ENCODE results near the gene ISX. TPM values are rescaled to one million over a fixed set of nuclear protein-coding genes. Genes with fewer than 3 reads are reported as not detected.

The ISX gene
- total and polyA plus RNA-seq, 2 donors (not counting 1 experiment from before 2014, with no cell fraction given) = not detected

- no peak for DNase-seq (ENCODE audit: low read depth in 2 of 2)
- Histone ChIP-seq H3K36me3 (ENCODE audit: control insufficient read depth, insufficient read depth, low read length) (no peaks in the 10 kb centered on the region), H4K20me1 (ENCODE audit: control insufficient read depth, extremely low read depth, insufficient read depth, low read length) (no peaks in the 10 kb centered on the region), H3K27me3 (ENCODE audit: control insufficient read depth, insufficient read depth, low read length) (no peaks in the 10 kb centered on the region), H3K4me3 (replicated peaks in 1 of 4; ENCODE audit: control extremely low read depth in 1 of 4, insufficient read depth in 1 of 4, low read depth in 3 of 4, low read length in 4 of 4) (no peak overlapping the region), H3K4me2 (ENCODE audit: extremely low read depth, insufficient read depth, low read length) (no peak overlapping the region), H3K4me1 (ENCODE audit: control insufficient read depth, extremely low read depth, insufficient read depth, low read length) (no peaks in the 10 kb centered on the region), H3K9me3 (ENCODE audit: control insufficient read depth, insufficient read depth, low read depth, low read length) (no peaks in the 10 kb centered on the region), H2AFZ (ENCODE audit: low read length) (no peak overlapping the region), H3K79me2 (ENCODE audit: control insufficient read depth, insufficient read depth, low read length) (no peaks in the 10 kb centered on the region), H3K9ac (ENCODE audit: insufficient read depth, low read length) (no peak overlapping the region), H3K27ac (ENCODE audit: insufficient read depth, low read length) (no peak overlapping the region)
- TF ChIP-seq CTCF (conservative IDR thresholded peaks at IDR 0.05 in 1 of 2, IDR thresholded peaks at IDR 0.05 in 1 of 2; ENCODE audit: low read depth in 1 of 2, low read length in 2 of 2) (no peak), EZH2 (IDR thresholded peaks at IDR 0.05; ENCODE audit: low read length, missing control alignments) (no peak)
Observed at GRCh38 chr22:35103761-35104160, 37.8 kb downstream of the ISX start.

GRCh38 chr22:35104491-35104890 lies 38.5 kb downstream of the ISX start:
- no peak overlapping the region for H2AFZ ChIP-seq (ENCODE audit: low read length)
- no peak overlapping the region for H3K9ac ChIP-seq (ENCODE audit: insufficient read depth, low read length)
- DNase-seq (ENCODE audit: low read depth in 2 of 2) = no peak
- no peaks in the 10 kb centered on the region for H4K20me1 ChIP-seq (ENCODE audit: control insufficient read depth, extremely low read depth, insufficient read depth, low read length)
- no peaks in the 10 kb centered on the region for H3K79me2 ChIP-seq (ENCODE audit: control insufficient read depth, insufficient read depth, low read length)
- H3K4me3 ChIP-seq (replicated peaks in 1 of 4; ENCODE audit: control extremely low read depth in 1 of 4, insufficient read depth in 1 of 4, low read depth in 3 of 4, low read length in 4 of 4) = no peak overlapping the region
- no peaks in the 10 kb centered on the region for H3K36me3 ChIP-seq (ENCODE audit: control insufficient read depth, insufficient read depth, low read length)
- no peak for TF ChIP-seq CTCF (conservative IDR thresholded peaks at IDR 0.05 in 1 of 2, IDR thresholded peaks at IDR 0.05 in 1 of 2; ENCODE audit: low read depth in 1 of 2, low read length in 2 of 2)
- no peak for TF ChIP-seq EZH2 (IDR thresholded peaks at IDR 0.05; ENCODE audit: low read length, missing control alignments)
- no peaks in the 10 kb centered on the region for H3K4me1 ChIP-seq (ENCODE audit: control insufficient read depth, extremely low read depth, insufficient read depth, low read length)
- no peak overlapping the region for H3K4me2 ChIP-seq (ENCODE audit: extremely low read depth, insufficient read depth, low read length)
- no peaks in the 10 kb centered on the region for H3K9me3 ChIP-seq (ENCODE audit: control insufficient read depth, insufficient read depth, low read depth, low read length)
- H3K27ac ChIP-seq (ENCODE audit: insufficient read depth, low read length) = no peak overlapping the region
- H3K27me3 ChIP-seq (ENCODE audit: control insufficient read depth, insufficient read depth, low read length) = no peaks in the 10 kb centered on the region

- H3K9ac ChIP-seq (ENCODE audit: insufficient read depth, low read length) = no peak overlapping the region
- no peak for DNase-seq (ENCODE audit: low read depth in 2 of 2)
- H3K4me3 ChIP-seq (replicated peaks in 1 of 4; ENCODE audit: control extremely low read depth in 1 of 4, insufficient read depth in 1 of 4, low read depth in 3 of 4, low read length in 4 of 4) = no peak overlapping the region
- no peaks in the 10 kb centered on the region for H3K9me3 ChIP-seq (ENCODE audit: control insufficient read depth, insufficient read depth, low read depth, low read length)
- H4K20me1 ChIP-seq (ENCODE audit: control insufficient read depth, extremely low read depth, insufficient read depth, low read length) = no peaks in the 10 kb centered on the region
- no peaks in the 10 kb centered on the region for H3K36me3 ChIP-seq (ENCODE audit: control insufficient read depth, insufficient read depth, low read length)
- no peak overlapping the region for H2AFZ ChIP-seq (ENCODE audit: low read length)
- H3K4me2 ChIP-seq (ENCODE audit: extremely low read depth, insufficient read depth, low read length) = no peak overlapping the region
- H3K27ac ChIP-seq (ENCODE audit: insufficient read depth, low read length) = no peak overlapping the region
- no peaks in the 10 kb centered on the region for H3K4me1 ChIP-seq (ENCODE audit: control insufficient read depth, extremely low read depth, insufficient read depth, low read length)
- TF ChIP-seq CTCF (conservative IDR thresholded peaks at IDR 0.05 in 1 of 2, IDR thresholded peaks at IDR 0.05 in 1 of 2; ENCODE audit: low read depth in 1 of 2, low read length in 2 of 2) (no peak), EZH2 (IDR thresholded peaks at IDR 0.05; ENCODE audit: low read length, missing control alignments) (no peak)
- H3K27me3 ChIP-seq (ENCODE audit: control insufficient read depth, insufficient read depth, low read length) = no peaks in the 10 kb centered on the region
- no peaks in the 10 kb centered on the region for H3K79me2 ChIP-seq (ENCODE audit: control insufficient read depth, insufficient read depth, low read length)
Observed at GRCh38 chr22:35109616-35110015, 43.7 kb downstream of the ISX start.

Data from fibroblast of lung (primary cell).